Anterior cingulate cortex (tissue), 58 donors: ENCODE measurements around the gene HECW1.
A peak's percentile ranks its signal among the peaks of the same experiment; 100 is the strongest.

ENCODE experiments used
- DNase-seq, 58 donors: peaks; one replicate each; lab custom pipeline; 2025; lab: John Stamatoyannopoulos, UW

Gene HECW1

DNA sequence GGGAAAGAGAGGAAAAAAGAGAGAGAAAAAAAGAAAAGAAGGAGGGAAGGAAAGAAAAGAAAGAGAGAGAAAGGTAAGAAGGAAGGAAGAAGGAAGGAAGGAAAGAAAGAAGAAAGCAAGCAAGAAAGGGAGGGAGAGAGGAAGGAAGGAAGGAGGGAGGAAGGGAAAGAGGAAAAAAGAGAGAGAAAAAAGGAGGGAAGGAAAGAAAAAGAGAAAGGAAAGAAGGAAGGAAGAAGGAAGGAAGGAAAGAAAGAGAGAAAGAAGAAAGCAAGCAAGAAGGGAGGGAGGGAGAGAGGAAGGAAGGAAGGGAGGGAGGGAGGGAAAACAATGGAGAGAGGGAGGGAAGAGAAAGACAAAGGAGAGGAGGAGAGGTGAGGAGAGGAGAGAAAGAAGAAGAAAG, 135.3 kb downstream of the HECW1 start:
- no peak for DNase-seq

DNA sequence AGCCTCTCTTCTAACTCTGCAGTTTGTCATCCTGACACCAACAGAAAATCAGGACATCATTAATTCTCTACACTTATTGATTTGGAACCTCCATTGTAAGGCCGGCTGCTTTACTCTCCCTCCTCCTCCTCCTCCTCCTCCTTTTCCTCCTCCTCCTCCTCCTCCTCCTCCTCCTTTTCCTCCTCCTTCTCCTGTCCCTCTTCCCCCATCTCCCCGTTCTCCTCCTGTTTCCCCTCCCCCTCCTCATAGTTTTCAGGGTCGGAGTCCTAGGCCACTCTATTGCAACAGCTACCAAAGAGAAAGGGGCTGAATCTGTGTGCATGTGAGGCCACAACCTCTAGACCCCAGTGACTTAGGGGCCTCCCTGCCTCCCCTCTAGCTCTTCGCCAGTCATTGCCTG, 136.1 kb downstream of the HECW1 start:
- DNase-seq, result no peak

DNA sequence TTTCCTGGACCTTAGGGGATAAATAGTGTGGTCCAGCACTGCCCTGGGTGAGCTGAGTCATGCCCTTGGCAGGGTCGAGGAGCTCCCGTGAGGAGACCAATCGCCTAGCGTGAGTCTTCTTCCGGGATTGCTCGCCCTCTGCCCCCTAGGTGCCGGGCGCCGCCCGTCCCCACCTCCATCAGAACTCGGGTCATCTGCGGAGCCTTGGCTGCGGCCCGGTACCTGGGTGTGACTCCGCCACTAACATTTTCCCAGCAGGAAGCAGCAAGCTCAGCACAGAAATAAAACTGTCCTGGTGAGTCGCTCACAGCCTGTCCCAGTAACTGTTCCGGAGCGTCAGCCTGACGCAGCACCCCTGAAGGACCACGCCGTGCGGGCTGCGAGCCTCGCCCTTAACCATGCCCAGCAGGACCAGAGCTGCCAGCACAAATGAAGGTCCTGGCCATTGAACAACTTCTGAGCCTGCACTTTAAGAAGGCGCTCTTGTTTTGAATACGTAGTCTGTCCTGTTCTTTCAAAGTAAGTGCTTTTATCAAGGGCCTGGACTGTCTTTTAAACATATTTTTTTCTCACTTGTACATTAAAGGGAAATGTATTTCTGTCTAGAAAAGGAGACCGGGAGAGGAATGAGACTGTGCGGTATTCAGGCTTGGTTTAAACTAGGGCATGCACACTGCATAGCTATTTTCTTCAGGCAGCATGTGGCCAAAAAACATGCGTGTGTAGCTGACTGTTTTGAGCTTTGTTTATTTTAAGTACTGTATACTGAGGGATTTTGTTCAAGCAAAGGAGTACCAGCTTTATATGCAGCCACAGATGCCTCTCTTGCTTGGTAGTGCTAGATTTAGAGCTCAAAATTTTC, 136.7 kb downstream of the HECW1 start:
- peak in 14 of 58 donors; percentile 11 to 85 (median 26) for DNase-seq

DNA sequence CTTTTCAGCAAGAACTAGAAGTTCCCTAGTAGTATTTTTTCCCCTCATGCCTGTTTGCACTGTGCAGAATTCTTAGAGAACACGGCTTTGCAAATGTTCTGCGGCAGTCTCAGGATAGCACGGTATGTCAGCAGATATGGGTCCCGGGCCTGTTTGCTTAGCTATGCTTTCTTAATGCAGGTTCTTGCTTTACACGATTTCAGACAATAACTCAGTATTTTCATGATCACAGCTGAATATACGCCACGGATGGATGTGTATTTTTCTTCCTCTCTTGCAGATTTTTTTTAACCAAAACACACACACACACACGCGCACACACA, 137.3 kb downstream of the HECW1 start:
- peak in 5 of 58 donors; percentile 10 to 57 (median 44) for DNase-seq

DNA sequence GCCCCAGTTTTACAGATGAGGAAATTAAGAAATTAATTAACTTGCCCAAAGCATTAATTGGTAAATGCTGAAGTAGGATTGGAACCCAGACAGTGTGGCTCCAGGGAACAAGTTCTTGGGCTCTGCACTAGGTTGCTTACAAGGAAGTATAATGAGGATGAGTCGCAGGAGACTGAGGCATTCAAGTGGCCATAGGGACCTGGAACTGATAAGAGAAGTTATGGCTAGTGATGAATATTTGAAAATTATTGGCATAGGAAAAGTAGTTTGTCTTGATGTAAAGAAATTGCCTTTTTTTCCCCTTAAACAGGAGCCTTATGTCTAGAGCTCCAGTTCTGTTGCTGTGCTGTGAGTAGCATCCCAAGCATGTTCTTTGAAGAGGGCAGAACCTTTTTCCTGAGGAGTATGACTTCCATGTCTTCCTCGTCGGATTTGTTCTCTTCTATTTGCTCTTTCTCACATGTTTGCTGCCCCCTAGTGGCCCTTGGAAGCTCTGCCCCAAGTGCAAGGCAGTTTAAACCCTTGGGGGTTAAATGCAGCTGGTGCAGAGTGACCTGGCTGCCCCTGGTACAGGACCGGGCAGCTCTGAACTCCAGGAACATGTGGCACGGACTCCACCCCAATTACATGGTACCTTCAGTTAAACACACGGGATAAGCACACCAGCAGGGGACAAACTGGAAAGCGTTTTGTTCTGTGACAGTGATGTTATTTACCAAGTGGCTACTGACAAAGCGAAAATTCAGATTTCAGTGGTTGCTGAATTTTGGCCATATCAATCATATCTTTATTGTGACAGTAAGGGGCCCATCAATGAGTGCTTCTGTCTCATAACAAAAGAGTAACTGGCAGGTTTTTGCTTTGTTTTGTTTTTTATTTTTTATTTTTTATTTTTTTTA, 148.8 kb downstream of the HECW1 start:
- peak in 38 of 58 donors; percentile 5 to 64 (median 28) for DNase-seq

DNA sequence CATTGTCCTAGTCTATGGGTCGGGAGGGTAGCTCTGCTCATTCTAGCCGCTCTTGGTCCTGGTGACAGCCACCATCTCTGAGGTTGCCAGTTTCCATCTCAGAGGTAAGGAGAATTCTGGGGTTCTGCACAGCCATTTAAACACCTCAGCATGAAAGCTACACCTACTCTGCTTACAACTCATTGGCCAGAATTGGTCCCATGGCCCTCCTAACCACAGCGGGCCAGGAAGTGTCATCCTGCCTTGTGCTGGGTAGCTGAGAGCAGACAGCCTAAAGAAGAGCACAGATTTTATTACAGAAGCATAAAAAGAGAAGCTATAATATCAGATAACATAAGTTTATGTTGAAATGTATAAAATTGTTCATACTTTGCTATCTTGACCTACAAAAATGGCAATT, 152.7 kb downstream of the HECW1 start:
- DNase-seq, result no peak

DNA sequence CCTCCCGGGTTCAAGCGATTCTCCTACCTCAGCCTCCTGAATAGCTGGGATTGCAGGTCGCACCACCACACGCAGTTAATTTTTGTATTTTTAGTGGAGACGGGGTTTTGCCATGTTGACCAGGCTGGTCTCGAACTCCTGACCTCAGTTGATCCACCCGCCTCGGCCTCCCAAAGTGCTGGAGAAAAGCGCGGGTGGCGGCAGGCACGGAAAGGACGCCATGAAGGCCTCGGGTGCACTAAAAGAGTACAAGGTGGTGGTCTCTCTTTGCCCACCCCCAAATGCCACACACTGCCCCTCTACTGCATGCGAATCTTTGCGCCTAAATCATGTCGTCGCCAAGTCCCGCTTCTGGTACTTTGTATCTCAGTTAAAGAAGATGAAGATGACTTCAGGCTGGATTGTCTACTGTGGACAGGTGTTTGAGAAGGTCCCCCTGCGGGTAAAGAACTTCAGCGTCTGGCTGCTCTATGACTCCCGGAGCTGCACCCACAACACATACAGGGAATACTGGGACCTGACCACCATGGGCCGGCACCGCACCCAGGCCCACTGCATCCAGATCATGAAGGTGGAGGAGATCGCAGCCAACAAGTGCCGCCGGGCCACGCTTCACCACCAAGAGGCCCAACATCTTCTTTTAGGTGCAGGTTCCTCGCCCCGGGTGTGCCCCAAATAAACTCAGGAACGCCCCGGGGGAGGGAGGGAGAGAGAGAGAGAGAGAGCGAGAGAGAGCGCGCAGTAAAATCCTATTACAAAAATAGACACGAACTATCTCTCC, 161.7 kb downstream of the HECW1 start:
- no peak for DNase-seq

DNA sequence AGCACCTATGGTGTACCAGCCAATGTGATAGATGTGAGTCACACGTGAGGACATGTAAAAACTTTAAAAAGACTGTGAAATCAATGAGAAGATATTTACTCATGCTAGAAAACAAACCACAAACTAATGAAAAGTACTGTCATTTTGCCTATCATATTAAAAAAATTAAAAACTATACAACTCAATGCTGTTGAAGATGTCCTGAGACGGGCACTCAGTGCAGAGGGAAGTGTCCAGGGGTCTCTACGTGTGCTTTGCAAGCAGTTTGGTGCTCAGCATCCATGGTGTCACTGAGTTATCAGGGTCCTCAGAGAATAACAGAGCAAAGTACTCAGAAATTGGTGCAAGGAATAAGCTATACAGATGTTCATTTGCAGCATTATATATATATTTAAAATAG, 162.3 kb downstream of the HECW1 start:
- DNase-seq, result no peak

DNA sequence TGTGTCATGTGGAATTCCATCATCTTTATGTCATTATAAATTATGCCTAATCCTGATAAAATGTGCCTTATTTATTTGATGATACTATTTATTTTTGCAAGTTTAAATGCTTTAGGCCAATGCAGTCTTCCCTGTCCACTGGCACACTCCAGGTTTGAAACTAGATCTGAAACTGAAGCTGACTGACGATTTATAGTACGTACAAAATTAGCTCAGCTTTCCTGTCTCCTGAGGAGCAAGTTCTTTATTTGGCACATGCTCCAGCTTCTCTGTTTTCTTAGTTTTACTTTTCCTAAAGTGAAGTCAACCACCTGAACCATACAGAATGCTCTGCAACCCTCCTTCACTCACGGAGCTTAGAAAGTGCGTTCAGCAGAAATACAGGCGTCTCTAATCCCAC, 164.1 kb downstream of the HECW1 start:
- DNase-seq, result no peak

DNA sequence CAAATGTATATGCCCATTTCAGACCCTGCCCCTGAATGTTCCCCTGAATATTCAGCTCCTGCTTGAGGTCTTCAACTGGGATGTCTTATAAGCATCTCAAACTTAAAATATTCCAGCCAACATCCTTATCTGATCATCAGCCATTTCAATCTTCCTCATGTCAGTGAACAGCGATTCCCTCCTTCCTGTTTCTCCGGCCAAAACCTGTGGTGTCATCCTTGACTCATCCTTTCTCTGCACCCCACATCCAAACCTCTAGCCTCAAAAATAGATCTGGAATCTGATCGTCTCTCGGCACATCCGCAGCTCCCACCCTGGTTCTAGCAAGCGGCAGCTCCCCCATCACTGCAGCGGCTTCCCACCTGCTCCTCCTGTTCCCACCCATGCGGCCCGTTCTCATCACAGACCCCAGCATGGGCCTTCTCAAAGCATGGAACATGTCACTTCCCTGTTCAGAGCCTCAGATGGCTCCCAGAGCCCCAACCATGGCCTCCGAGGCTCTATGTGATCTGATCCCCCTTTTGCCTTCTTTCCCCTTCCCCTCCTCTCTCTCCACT, 165.7 kb downstream of the HECW1 start:
- peak in 1 of 58 donors; percentile 9 for DNase-seq

DNA sequence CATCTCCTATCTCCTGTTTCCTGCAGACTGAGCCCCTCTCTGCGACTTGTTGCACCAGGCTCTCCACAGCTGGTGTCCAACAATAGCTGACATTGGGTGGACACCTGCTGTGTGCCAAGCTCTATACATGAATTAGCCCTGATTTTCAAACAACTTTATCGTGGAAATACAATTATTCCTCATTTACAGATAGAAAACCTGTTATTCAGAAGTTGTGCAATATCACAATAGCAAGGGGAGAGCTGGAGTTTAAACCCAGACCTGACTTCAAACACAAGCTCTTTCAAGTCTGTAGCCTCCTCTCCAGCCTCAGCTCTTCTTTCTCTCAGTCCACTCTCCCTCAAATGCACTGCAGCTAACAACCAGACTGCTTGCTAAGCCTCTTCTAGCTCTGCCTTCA, 168.8 kb downstream of the HECW1 start:
- no peak for DNase-seq

DNA sequence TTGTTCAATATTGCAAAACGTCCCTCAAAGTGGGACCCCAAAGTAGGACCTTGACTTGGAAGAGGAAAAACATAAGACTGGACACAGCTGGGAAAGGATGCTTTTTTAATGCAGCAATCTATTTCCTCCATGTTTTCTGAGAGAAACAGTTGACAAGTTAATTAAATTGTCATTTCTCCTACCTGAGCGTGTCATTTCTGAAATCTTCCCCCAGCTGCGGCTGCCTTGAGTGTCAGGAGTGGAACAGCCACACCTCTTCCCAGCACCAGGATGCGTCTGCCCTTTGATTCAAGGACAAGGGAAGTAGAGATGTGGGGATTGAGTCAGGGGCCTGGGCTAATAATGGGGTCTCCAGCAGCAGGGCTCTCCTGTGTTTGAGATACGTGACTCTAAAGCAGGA, 171.3 kb downstream of the HECW1 start:
- no peak for DNase-seq

DNA sequence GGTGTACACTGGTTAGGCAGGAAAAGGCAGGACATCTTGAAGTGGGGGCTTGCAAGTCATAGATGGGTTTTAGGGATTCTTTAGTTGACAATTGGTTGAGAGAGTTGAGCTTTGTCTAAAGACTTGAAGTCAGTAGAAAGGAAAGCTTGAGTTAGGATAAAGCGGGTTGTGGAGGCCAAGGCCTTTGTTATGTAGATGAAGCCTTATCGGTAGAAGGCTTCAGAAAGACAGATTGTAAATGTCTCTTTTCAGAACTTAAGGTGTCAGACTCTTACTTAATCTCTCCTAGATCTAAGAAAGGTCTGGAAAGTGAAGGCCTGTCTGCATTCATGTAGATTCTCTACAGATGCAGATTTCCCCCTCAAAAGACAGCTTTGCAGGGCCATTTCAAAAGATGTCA, 177.4 kb downstream of the HECW1 start:
- DNase-seq, result no peak

DNA sequence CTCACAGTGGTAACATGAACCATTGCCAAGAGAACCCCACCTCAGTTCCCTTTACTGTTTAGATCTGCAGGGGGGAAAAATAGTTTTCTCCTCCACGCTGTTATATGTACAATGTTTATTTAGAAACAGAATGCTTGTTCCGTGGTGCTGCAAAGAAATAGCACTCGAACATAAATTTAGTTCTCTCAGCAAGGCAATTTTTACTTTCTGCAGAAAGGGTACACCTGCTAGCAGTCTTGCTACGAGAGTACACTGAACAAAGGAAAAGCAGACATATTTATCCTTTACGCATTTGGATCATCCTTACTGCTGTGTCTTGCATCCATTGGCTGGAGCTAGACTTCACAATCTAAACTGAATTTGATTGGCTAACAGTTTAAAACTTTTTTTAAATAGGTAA, 178.5 kb downstream of the HECW1 start:
- DNase-seq, result no peak

DNA sequence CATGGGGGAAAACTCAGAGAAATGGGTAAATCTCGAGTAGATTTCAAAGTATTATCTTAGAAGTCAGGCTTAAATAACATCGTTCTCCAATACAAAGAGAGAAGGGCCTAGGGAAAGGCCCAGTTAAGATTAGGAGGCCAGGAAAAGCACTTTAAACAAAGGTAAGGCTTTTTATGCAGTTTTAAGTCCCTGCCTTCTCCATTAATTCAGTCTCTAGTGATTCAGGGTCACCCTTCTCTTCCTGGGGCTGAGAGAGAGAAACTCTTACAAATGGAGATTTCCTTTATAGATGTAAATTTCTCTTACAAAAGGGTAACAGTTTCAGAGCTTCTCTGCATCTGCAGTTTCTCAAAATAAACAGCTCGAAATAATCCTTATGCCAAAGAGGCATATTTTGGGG, 179.3 kb downstream of the HECW1 start:
- DNase-seq, result no peak

DNA sequence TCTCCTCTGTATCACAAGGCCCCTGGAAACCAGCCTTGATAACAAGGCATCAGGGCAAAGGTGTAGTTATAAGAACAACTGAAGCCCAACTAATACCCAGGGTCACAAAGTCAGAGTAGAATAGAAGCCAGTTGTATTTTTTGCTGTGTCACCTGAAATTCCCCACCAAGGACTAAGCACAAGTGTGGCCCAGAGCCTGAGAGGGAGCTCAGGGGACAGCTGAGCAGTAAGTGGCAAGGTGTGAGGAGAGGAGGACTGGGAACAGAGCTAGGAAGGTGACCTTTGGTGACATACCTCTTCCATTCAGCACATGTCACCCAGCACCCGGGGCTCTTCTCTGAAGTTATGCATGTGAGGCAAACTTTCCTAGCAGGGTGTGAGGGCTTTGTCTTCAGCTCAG, 179.9 kb downstream of the HECW1 start:
- DNase-seq, result no peak

DNA sequence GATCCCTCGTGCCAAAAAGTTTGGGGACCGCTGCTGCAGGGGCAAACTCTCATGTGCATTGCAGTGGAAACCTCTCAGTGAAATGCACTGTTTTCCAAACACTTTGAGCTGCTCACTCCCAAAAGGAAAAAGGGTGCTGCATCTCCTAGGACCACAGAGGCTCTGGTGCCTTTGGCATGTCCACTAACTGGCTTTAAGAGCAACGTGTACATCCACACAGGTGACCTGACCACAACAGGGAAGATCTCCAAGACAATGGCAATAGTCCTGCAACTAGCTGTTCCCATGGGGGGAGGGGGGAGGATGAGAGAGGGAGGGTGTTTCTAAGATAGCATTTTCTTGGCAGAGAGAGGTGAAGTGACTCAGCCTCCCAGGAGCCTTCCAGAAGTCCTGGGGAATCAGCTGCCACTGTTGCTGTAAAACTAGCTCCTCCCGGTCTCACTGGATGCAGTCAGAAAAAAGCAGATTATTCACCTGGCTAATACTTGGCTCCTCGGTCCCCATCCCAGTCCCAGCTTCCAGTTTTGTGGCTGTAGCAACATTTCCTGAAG, 181.7 kb downstream of the HECW1 start:
- DNase-seq, result peak in 15 of 58 donors; percentile 7 to 78 (median 40)

DNA sequence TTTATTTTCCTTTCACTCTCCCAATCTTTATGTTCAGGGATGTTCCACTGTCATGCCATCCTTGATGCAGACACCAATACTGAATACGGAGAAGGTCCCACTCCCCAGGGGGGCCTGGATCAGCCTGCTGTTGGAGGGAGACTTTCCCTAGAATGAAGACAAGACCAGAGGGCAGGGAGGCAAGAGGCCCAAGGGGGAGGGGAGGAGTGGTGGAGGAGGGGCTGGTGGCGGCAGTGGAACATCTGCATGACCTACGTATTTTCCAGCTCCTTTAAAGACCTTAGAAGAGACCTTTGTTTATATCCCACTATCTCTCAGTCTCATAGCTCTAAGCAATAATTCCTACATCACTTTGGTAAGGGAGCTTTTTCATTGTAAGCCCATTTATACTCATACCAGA, 183.0 kb downstream of the HECW1 start:
- DNase-seq, result no peak

DNA sequence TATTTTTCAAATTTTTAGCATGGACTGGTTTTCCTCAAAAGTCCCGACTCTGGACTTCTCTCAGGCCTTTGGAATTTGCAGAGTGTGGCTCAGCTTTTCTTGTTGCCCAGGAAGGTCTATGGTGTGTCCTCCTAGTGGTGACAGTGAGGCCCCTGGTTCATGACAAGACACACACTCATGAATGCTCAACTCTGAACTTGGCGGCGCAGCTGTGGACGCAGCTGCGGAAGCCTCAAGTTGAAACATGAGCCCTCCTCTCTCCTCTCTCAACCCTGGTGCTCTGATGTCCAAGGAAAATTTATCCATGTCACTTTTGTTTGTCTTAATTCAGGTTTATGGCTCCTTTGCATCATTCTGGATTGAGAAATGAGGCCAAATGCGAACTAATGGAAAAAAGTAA, 183.9 kb downstream of the HECW1 start:
- DNase-seq, result no peak

DNA sequence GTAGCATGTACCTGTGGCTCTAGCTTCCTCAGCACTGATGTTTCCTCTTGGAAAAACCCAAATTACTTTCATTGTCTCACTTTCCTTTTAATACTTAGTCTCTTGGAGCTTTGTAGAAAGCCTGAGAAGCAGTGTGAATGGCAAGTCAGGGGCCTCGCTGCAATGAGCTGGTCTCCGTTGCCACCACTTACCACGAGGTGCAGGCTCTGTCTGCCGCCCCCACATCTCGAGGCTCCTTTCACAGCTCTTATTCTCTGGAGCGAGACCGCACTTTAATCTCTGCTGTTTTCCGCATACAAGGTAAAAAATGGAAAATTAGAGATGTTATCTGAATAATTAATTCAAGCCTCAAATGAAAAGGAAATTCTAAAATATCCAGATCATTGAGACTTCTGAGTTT, 186.2 kb downstream of the HECW1 start:
- DNase-seq, result peak in 3 of 58 donors; percentile 15 to 26 (median 25)
